Measurements from ENCODE around the gene HOMER1. TPM values are rescaled to one million over a fixed set of nuclear protein-coding genes. Genes with fewer than 3 reads are reported as not detected.

The HOMER1 gene
- total RNA-seq, 2 donors from 2014 or later, result 42.4 to 43.3 TPM

DNA sequence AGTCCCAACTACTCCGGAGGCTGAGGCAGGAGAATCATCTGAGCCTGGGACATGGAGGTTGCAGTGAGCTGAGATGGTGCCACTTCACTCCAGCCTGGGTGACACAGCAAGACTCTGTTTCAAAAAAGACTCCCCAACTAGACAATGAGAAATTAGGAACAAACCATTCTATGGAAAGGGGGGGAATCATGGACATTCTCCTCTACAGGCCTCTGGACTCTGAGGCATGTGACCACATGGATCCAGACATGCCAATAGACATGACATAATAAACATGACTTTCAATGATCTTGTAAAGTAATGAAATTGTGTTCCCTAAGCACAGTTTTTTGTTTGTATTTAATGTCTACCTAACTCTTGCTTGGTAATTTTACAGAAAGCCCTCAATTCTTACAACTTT is 8.8 kb downstream of the HOMER1 start:
- DNase-seq, result no peak
- no peak overlapping the region for H3K4me3 Mint-ChIP-seq
- Histone ChIP-seq H3K27me3 (ENCODE audit: control insufficient read depth, insufficient read depth, low read length, poor library complexity, severe bottlenecking) (no peaks in the 10 kb centered on the region), H3K27ac (ENCODE audit: low read depth, low read length) (no peak overlapping the region), H3K9me3 (ENCODE audit: control insufficient read depth, low read length) (no peaks in the 10 kb centered on the region), H3K9ac (ENCODE audit: extremely low read depth, low read length, poor library complexity, severe bottlenecking) (no peak overlapping the region), H3K36me3 (ENCODE audit: control insufficient read depth, insufficient read depth, low read length) (no peaks in the 10 kb centered on the region), H3K4me1 (ENCODE audit: control insufficient read depth, insufficient read depth, low read length) (no peaks in the 10 kb centered on the region), H3K4me3 (ENCODE audit: low read length) (no peak overlapping the region)
- H3K4me1 Mint-ChIP-seq, result peaks cover 32% of the 10 kb centered on the region
- no peaks in the 10 kb centered on the region for H3K27me3 Mint-ChIP-seq (ENCODE audit: insufficient read depth)
- H3K9me3 Mint-ChIP-seq, result no peaks in the 10 kb centered on the region
- 86 to 100% methylated on average over 1 of the region's 1 CpG for WGBS, 2 experiments (ENCODE audit: insufficient coverage in 1 of 2, insufficient read length in 1 of 2)
- no peak overlapping the region for H3K27ac Mint-ChIP-seq
- H3K36me3 Mint-ChIP-seq (ENCODE audit: low read depth), result peaks cover 6% of the 10 kb centered on the region
- TF ChIP-seq, protein P1, sequence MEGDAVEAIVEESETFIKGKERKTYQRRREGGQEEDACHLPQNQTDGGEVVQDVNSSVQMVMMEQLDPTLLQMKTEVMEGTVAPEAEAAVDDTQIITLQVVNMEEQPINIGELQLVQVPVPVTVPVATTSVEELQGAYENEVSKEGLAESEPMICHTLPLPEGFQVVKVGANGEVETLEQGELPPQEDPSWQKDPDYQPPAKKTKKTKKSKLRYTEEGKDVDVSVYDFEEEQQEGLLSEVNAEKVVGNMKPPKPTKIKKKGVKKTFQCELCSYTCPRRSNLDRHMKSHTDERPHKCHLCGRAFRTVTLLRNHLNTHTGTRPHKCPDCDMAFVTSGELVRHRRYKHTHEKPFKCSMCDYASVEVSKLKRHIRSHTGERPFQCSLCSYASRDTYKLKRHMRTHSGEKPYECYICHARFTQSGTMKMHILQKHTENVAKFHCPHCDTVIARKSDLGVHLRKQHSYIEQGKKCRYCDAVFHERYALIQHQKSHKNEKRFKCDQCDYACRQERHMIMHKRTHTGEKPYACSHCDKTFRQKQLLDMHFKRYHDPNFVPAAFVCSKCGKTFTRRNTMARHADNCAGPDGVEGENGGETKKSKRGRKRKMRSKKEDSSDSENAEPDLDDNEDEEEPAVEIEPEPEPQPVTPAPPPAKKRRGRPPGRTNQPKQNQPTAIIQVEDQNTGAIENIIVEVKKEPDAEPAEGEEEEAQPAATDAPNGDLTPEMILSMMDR (conservative IDR thresholded peaks at IDR 0.05), result no peak

DNA sequence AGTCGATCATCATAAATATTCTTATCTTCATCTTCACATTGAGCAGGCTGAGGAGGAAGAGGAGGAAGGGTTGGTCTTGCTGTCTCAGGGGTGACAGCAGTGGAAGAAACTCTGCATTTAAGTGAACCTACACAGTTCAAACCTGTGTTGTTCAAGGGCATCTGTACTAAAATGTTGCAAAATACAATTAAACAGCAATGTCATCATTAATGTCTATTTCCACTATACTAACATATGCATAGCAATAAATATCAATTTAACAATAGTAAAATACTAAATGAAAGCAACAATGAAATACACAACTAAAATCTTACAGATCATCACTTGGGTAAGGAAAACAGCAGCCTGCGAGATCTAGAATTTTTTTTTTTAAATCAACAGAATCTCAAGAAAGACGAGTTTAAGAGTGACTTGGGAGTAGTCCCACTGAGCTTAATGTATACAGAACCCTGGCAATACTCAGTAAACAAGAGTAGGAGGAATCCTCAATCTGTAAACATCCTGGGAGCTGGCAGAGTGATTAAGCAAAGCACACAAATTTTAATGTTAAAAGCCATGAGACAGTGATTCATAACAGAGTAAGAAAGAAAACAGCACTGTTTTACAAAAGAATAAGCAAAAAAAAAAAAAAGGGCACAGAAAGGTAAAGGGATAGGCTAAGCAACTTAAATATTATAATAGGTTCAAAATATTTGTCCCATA is 10.0 kb downstream of the HOMER1 start:
- no peaks in the 10 kb centered on the region for H3K27me3 ChIP-seq (ENCODE audit: control insufficient read depth, insufficient read depth, low read length, poor library complexity, severe bottlenecking)
- no peaks in the 10 kb centered on the region for H3K27me3 Mint-ChIP-seq (ENCODE audit: insufficient read depth)
- no peak overlapping the region for H3K27ac ChIP-seq (ENCODE audit: low read depth, low read length)
- TF ChIP-seq, protein P1 (conservative IDR thresholded peaks at IDR 0.05), result no peak
- no peak overlapping the region for H3K4me3 ChIP-seq (ENCODE audit: low read length)
- peaks cover 6% of the 10 kb centered on the region for H3K36me3 Mint-ChIP-seq (ENCODE audit: low read depth)
- no peaks in the 10 kb centered on the region for H3K36me3 ChIP-seq (ENCODE audit: control insufficient read depth, insufficient read depth, low read length)
- peak overlapping the region; percentile 27 for H3K4me3 Mint-ChIP-seq
- peaks cover 22% of the 10 kb centered on the region for H3K4me1 Mint-ChIP-seq
- H3K9me3 Mint-ChIP-seq, result no peaks in the 10 kb centered on the region
- peak overlapping the region; percentile 64 for H3K27ac Mint-ChIP-seq
- no peak for DNase-seq
- 72% methylated on average over 2 of the region's 3 CpGs; no CpG with 5 or more reads in 1 of the 2 experiments for WGBS, 2 experiments (ENCODE audit: insufficient coverage in 1 of 2, insufficient read length in 1 of 2)
- no peaks in the 10 kb centered on the region for H3K9me3 ChIP-seq (ENCODE audit: control insufficient read depth, low read length)
- no peak overlapping the region for H3K9ac ChIP-seq (ENCODE audit: extremely low read depth, low read length, poor library complexity, severe bottlenecking)
- H3K4me1 ChIP-seq (ENCODE audit: control insufficient read depth, insufficient read depth, low read length), result no peaks in the 10 kb centered on the region

DNA sequence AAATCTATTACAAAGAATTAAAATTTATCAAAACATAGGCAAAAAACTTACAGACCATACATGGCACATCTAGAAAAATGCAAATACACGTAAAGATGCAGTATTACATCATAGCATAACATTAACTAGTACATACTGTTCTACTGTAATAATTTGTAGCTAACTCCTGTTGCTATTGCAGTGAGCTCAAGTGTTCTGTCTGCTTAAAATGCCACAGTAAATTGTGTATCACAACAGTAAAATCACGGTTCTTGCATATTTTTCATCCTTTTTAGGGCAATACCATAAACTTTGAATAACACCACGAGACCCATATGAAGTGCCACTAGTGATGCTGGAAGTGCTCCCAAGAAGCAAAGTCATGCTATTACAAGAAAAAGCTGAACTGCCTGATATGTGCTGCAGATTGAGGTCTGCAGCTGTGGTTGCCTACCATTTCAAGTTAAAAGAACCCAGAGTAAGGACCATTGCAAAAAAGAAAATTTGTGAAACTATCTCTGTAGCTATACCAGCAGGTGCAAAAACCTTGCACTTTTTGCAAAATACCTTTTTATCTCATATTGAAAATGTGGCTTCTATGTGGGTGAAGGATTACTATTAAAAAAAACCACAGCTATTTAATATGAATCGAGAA is 14.2 kb downstream of the HOMER1 start:
- Mint-ChIP-seq H3K4me1 (peaks cover 25% of the 10 kb centered on the region), H3K36me3 (ENCODE audit: low read depth) (peaks cover 3% of the 10 kb centered on the region), H3K4me3 (no peak overlapping the region), H3K27ac (no peak overlapping the region), H3K9me3 (no peaks in the 10 kb centered on the region), H3K27me3 (ENCODE audit: insufficient read depth) (no peaks in the 10 kb centered on the region)
- TF ChIP-seq, protein P1 (conservative IDR thresholded peaks at IDR 0.05), result no peak
- Histone ChIP-seq H3K4me1 (ENCODE audit: control insufficient read depth, insufficient read depth, low read length) (peaks cover 16% of the 10 kb centered on the region), H3K36me3 (ENCODE audit: control insufficient read depth, insufficient read depth, low read length) (no peaks in the 10 kb centered on the region), H3K4me3 (ENCODE audit: low read length) (no peak overlapping the region), H3K9me3 (ENCODE audit: control insufficient read depth, low read length) (no peaks in the 10 kb centered on the region), H3K27ac (ENCODE audit: low read depth, low read length) (no peak overlapping the region), H3K9ac (ENCODE audit: extremely low read depth, low read length, poor library complexity, severe bottlenecking) (no peak overlapping the region), H3K27me3 (ENCODE audit: control insufficient read depth, insufficient read depth, low read length, poor library complexity, severe bottlenecking) (no peaks in the 10 kb centered on the region)
- WGBS, 2 experiments (ENCODE audit: insufficient coverage in 1 of 2, insufficient read length in 1 of 2), result 89 to 96% methylated on average over 3 to 4 of the region's 4 CpGs
- DNase-seq, result no peak
